Keratinocyte (primary cell): Measurements from ENCODE around the gene DMRT2. TPM values are rescaled to one million over a fixed set of nuclear protein-coding genes. Genes with fewer than 3 reads are reported as not detected.

ENCODE experiments used
- DNase-seq: peaks from one replicate; pipeline ENCODE4 v3.0.0-alpha.2; 2011; ENCODE audit warnings: low read depth, missing footprints, low spot score
- FAIRE-seq: peaks from 2 replicates; lab custom pipeline; 2011; peaks lifted over from hg19 to GRCh38; lab: Jason Lieb, UNC
- H2AFZ ChIP-seq: 2 replicates; pipeline ENCODE4 v1.6.0; 2012; ENCODE audit warnings: low read length, control low read depth, inconsistent platforms; ENCODE audit not compliant: control insufficient read depth
- H3K27ac ChIP-seq: 2 replicates; pipeline ENCODE4 v1.5.1; 2011; ENCODE audit warnings: low read length; ENCODE audit not compliant: control insufficient read depth, insufficient read depth
- H3K27me3 ChIP-seq: 3 replicates; pipeline ENCODE4 v1.6.0; 2011; ENCODE audit warnings: low read length; ENCODE audit not compliant: control insufficient read depth, insufficient read depth; ENCODE audit errors: extremely low read depth
- H3K36me3 ChIP-seq, 2 experiments: 2 replicates in 1 of 2; 3 replicates in 1 of 2; pipeline ENCODE4 v1.5.1; 2011; ENCODE audit warnings: low read length in 2 of 2, mild to moderate bottlenecking in 1 of 2; ENCODE audit not compliant: control insufficient read depth in 2 of 2, insufficient read depth in 2 of 2; ENCODE audit errors: extremely low read depth in 1 of 2
- H3K4me1 ChIP-seq: 3 replicates; pipeline ENCODE4 v1.5.1; 2011; ENCODE audit warnings: low read length; ENCODE audit not compliant: control insufficient read depth, insufficient read depth; ENCODE audit errors: extremely low read depth
- H3K4me2 ChIP-seq: 3 replicates; pipeline ENCODE4 v1.6.0; 2011; ENCODE audit warnings: low read depth, low read length; ENCODE audit not compliant: control insufficient read depth, insufficient read depth; ENCODE audit errors: extremely low read depth
- H3K4me3 ChIP-seq, 3 experiments: fragments of 200-600 bp in 1 of 3; sonication (generic) in 1 of 3; 2 replicates in 2 of 3; 3 replicates in 1 of 3; pipeline ENCODE4 v1.5.1; 2011 to 2016; ENCODE audit warnings: low read length in 3 of 3, mild to moderate bottlenecking in 3 of 3, control low read depth in 2 of 3, inconsistent platforms in 1 of 3, low read depth in 1 of 3, mixed read lengths in 1 of 3, mixed run types in 1 of 3, moderate library complexity in 1 of 3; ENCODE audit not compliant: control insufficient read depth in 2 of 3, insufficient read depth in 2 of 3; ENCODE audit errors: extremely low read depth in 1 of 3
- H3K79me2 ChIP-seq: 2 replicates; pipeline ENCODE4 v1.6.0; 2012; ENCODE audit warnings: low read length; ENCODE audit not compliant: control insufficient read depth, insufficient read depth
- H3K9ac ChIP-seq: 3 replicates; pipeline ENCODE4 v1.6.0; 2011; ENCODE audit warnings: low read length; ENCODE audit not compliant: control insufficient read depth, insufficient read depth; ENCODE audit errors: extremely low read depth
- H3K9me1 ChIP-seq: 3 replicates; pipeline ENCODE4 v1.6.0; 2011; ENCODE audit warnings: low read length; ENCODE audit not compliant: control insufficient read depth, insufficient read depth; ENCODE audit errors: extremely low read depth
- H3K9me3 ChIP-seq: 2 replicates; pipeline ENCODE4 v1.5.1; 2012; ENCODE audit warnings: low read depth, low read length; ENCODE audit not compliant: control insufficient read depth
- H4K20me1 ChIP-seq: 3 replicates; pipeline ENCODE4 v1.6.0; 2011; ENCODE audit warnings: low read length; ENCODE audit not compliant: control insufficient read depth, insufficient read depth; ENCODE audit errors: extremely low read depth
- EZH2 ChIP-seq: IDR thresholded peaks from one replicate; pipeline ENCODE4 v1.6.1; 2012; ENCODE audit warnings: inconsistent platforms, mild to moderate bottlenecking, low read length, moderate library complexity
- dilution Hi-C: fragments of 300-500 bp; cut with MboI; formaldehyde crosslinking; loops from one replicate; pipeline ENCODE4 v1.7.0; 2020; ENCODE audit warnings: low sequenced_read_pairs; ENCODE audit not compliant: extremely low pct_ligation_motif_present
- polyA plus RNA-seq, 5 experiments: library from polyadenylated mRNA; depleted of rRNA in 3 of 5; stranded (reverse) in 3 of 5; stranded (forward) in 1 of 5; unstranded in 1 of 5; fragments of >200 nt; gene quantifications; 1 replicate in 1 of 5; 2 replicates in 3 of 5; 3 replicates in 1 of 5; pipeline versions ENCODE4 v1.2.1 to v1.2.3, GENCODE V29; 2011 to 2012; ENCODE audit warnings: missing spikeins in 2 of 5, low read depth in 1 of 5, low replicate concordance in 1 of 5
- TF ChIP-seq, protein P1 (sequence below), 3 experiments: IDR thresholded peaks in 1 of 3; conservative IDR thresholded peaks in 1 of 3; optimal IDR thresholded peaks in 1 of 3; 2 replicates in 2 of 3; 3 replicates in 1 of 3; pipeline versions ENCODE3 to v1.5.1; 2011; ENCODE audit warnings: low read length in 3 of 3, mild to moderate bottlenecking in 3 of 3, moderate library complexity in 2 of 3, control low read depth in 1 of 3, inconsistent platforms in 1 of 3; ENCODE audit not compliant: insufficient read depth in 2 of 3; ENCODE audit errors: extremely low read depth in 1 of 3

The DMRT2 gene
- polyA plus RNA-seq, 1 donor (not counting 4 experiments of a cell fraction or from before 2014, with no cell fraction given) = not detected

DNA sequence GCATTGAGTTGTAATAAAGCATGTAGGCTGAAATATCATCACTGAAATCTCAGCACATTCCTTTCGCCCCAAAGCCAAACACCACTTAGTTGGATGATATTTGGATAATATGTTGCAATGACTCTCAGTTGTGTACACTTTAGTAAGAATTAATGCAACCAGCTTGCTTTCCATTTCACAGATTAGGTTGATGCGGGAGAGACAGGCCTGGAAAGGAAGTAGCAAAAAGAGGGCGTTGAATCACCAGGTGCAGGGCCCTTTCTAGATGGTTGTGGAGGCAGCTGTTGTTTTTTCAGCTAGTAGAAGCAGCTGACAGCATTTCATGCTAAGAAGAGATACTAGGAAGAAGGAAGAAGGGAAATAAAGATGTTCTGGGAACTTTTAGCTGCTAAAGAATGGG lies 42.8 kb upstream of the DMRT2 start:
- H3K4me1 ChIP-seq = peaks cover 5% of the 10 kb centered on the region
- no peak overlapping the region for H3K4me3 ChIP-seq
- TF ChIP-seq EZH2 = no peak
- TF ChIP-seq, protein P1, sequence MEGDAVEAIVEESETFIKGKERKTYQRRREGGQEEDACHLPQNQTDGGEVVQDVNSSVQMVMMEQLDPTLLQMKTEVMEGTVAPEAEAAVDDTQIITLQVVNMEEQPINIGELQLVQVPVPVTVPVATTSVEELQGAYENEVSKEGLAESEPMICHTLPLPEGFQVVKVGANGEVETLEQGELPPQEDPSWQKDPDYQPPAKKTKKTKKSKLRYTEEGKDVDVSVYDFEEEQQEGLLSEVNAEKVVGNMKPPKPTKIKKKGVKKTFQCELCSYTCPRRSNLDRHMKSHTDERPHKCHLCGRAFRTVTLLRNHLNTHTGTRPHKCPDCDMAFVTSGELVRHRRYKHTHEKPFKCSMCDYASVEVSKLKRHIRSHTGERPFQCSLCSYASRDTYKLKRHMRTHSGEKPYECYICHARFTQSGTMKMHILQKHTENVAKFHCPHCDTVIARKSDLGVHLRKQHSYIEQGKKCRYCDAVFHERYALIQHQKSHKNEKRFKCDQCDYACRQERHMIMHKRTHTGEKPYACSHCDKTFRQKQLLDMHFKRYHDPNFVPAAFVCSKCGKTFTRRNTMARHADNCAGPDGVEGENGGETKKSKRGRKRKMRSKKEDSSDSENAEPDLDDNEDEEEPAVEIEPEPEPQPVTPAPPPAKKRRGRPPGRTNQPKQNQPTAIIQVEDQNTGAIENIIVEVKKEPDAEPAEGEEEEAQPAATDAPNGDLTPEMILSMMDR (optimal IDR thresholded peaks at IDR 0.05 in 1 of 3, IDR thresholded peaks at IDR 0.05 in 1 of 3, conservative IDR thresholded peaks at IDR 0.05 in 1 of 3; ENCODE audit: extremely low read depth in 1 of 3, insufficient read depth in 2 of 3, low read length in 3 of 3) = no peak
- H3K9ac ChIP-seq = no peak overlapping the region
- H3K79me2 ChIP-seq = no peaks in the 10 kb centered on the region
- no peak overlapping the region for H3K27ac ChIP-seq
- H3K27me3 ChIP-seq = no peaks in the 10 kb centered on the region
- H3K4me2 ChIP-seq = no peak overlapping the region
- FAIRE-seq = no peak
- no peaks in the 10 kb centered on the region for H3K36me3 ChIP-seq
- H3K9me1 ChIP-seq = no peaks in the 10 kb centered on the region
- no peaks in the 10 kb centered on the region for H4K20me1 ChIP-seq
- no peak overlapping the region for H2AFZ ChIP-seq
- DNase-seq = no peak
- no peaks in the 10 kb centered on the region for H3K9me3 ChIP-seq
- dilution Hi-C loops = no loop called here

DNA sequence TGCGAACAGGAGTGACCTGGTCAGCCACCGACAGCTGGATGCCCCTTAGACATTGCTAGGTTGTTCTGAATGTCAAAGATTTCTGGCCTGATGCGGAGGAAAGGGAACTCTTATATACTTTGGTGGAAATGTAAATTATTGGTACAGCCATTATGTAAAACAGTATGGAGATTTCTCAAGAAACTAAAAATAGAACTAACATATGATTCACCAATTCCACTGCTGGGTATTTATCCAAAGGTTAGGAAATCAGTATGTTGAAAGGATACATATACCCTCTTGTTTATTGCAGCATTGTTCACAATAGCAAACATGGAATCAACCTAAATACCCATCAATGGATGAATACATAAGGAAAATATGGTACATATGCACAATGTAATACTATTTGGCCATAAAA lies 41.9 kb upstream of the DMRT2 start:
- TF ChIP-seq, protein P1 (optimal IDR thresholded peaks at IDR 0.05 in 1 of 3, IDR thresholded peaks at IDR 0.05 in 1 of 3, conservative IDR thresholded peaks at IDR 0.05 in 1 of 3; ENCODE audit: extremely low read depth in 1 of 3, insufficient read depth in 2 of 3, low read length in 3 of 3) = no peak
- no peak for TF ChIP-seq EZH2
- FAIRE-seq (no peak), DNase-seq (no peak)
- dilution Hi-C loops = no loop called here
- H3K9me3 ChIP-seq = no peaks in the 10 kb centered on the region
- H3K4me3 ChIP-seq = no peak overlapping the region
- no peak overlapping the region for H3K27ac ChIP-seq
- H3K9ac ChIP-seq = no peak overlapping the region
- H3K4me1 ChIP-seq = peaks cover 5% of the 10 kb centered on the region
- no peaks in the 10 kb centered on the region for H3K27me3 ChIP-seq
- no peaks in the 10 kb centered on the region for H3K79me2 ChIP-seq
- H4K20me1 ChIP-seq = no peaks in the 10 kb centered on the region
- H3K36me3 ChIP-seq = no peaks in the 10 kb centered on the region
- no peaks in the 10 kb centered on the region for H3K9me1 ChIP-seq
- no peak overlapping the region for H3K4me2 ChIP-seq
- no peak overlapping the region for H2AFZ ChIP-seq
